Measurements from ENCODE around the gene PRKD1. TPM values are rescaled to one million over a fixed set of nuclear protein-coding genes. Genes with fewer than 3 reads are reported as not detected.

Gene PRKD1
- total RNA-seq, 1 donor from 2014 or later: 6.7 TPM

GRCh38 chr14:29918981-29919380, 8.7 kb downstream of the PRKD1 start:
- H3K36me3 Mint-ChIP-seq (ENCODE audit: low read depth): no peaks in the 10 kb centered on the region
- no peak for TF ChIP-seq CTCF (IDR thresholded peaks at IDR 0.05)
- no peak for ATAC-seq (ENCODE audit: low read depth)
- H3K27ac Mint-ChIP-seq: no peak overlapping the region
- POLR2A ChIA-PET: no interaction called here
- H3K4me1 Mint-ChIP-seq: no peaks in the 10 kb centered on the region
- CTCF ChIA-PET: no interaction called here
- peaks cover 2% of the 10 kb centered on the region for H3K27me3 Mint-ChIP-seq
- H3K4me3 Mint-ChIP-seq: no peak overlapping the region
- H3K9me3 Mint-ChIP-seq: no peaks in the 10 kb centered on the region
- DNase-seq: no peak
- intact Hi-C loops (cut with micrococcal nuclease): no loop called here

- TF ChIP-seq CTCF (IDR thresholded peaks at IDR 0.05): no peak
- no peak overlapping the region for H3K27ac Mint-ChIP-seq
- POLR2A ChIA-PET: interaction anchor here (0.6 kb wide), 1 partner anchor 8 kb away, joined by 3 read pairs; no protein-coding TSS in a partner anchor
- DNase-seq (no peak), ATAC-seq (ENCODE audit: low read depth) (no peak)
- no peak overlapping the region for H3K4me3 Mint-ChIP-seq
- intact Hi-C loops (cut with micrococcal nuclease): no loop called here
- no peaks in the 10 kb centered on the region for H3K4me1 Mint-ChIP-seq
- no peaks in the 10 kb centered on the region for H3K9me3 Mint-ChIP-seq
- H3K36me3 Mint-ChIP-seq (ENCODE audit: low read depth): no peaks in the 10 kb centered on the region
- no peaks in the 10 kb centered on the region for H3K27me3 Mint-ChIP-seq
- CTCF ChIA-PET: no interaction called here
Measured at GRCh38 chr14:29913566-29913965, 14.1 kb downstream of the PRKD1 start.

- H3K9me3 Mint-ChIP-seq: no peaks in the 10 kb centered on the region
- no peak overlapping the region for H3K27ac Mint-ChIP-seq
- TF ChIP-seq CTCF (IDR thresholded peaks at IDR 0.05): no peak
- CTCF ChIA-PET: no interaction called here
- H3K36me3 Mint-ChIP-seq (ENCODE audit: low read depth): no peaks in the 10 kb centered on the region
- no peaks in the 10 kb centered on the region for H3K4me1 Mint-ChIP-seq
- no peaks in the 10 kb centered on the region for H3K27me3 Mint-ChIP-seq
- H3K4me3 Mint-ChIP-seq: no peak overlapping the region
- no peak for ATAC-seq (ENCODE audit: low read depth)
- DNase-seq: no peak
- POLR2A ChIA-PET: no interaction called here
- intact Hi-C loops (cut with micrococcal nuclease): no loop called here
Measured at GRCh38 chr14:29911810-29912209, 15.8 kb downstream of the PRKD1 start.

GRCh38 chr14:29908652-29909577, 18.7 kb downstream of the PRKD1 start:
- Mint-ChIP-seq H3K9me3 (no peaks in the 10 kb centered on the region), H3K4me1 (no peaks in the 10 kb centered on the region), H3K36me3 (ENCODE audit: low read depth) (no peaks in the 10 kb centered on the region), H3K27ac (no peak overlapping the region), H3K27me3 (no peaks in the 10 kb centered on the region), H3K4me3 (no peak overlapping the region)
- DNase-seq (no peak), ATAC-seq (ENCODE audit: low read depth) (no peak)
- POLR2A ChIA-PET: no interaction called here
- TF ChIP-seq CTCF (IDR thresholded peaks at IDR 0.05): no peak
- intact Hi-C loops (cut with micrococcal nuclease): no loop called here
- CTCF ChIA-PET: no interaction called here

GRCh38 chr14:29906256-29906870, 21.3 kb downstream of the PRKD1 start:
- Mint-ChIP-seq H3K9me3 (no peaks in the 10 kb centered on the region), H3K4me1 (no peaks in the 10 kb centered on the region), H3K27me3 (no peaks in the 10 kb centered on the region), H3K4me3 (no peak overlapping the region), H3K36me3 (ENCODE audit: low read depth) (no peaks in the 10 kb centered on the region), H3K27ac (no peak overlapping the region)
- ATAC-seq (ENCODE audit: low read depth) (no peak), DNase-seq (no peak)
- TF ChIP-seq CTCF (IDR thresholded peaks at IDR 0.05): no peak
- POLR2A ChIA-PET: no interaction called here
- intact Hi-C loops (cut with micrococcal nuclease): no loop called here
- CTCF ChIA-PET: no interaction called here

Measured in activated B cell treated with CpG ODN at 0.5 μM for 24 hours (primary cell).